ENCODE data around the gene PTPRD.

DNA sequence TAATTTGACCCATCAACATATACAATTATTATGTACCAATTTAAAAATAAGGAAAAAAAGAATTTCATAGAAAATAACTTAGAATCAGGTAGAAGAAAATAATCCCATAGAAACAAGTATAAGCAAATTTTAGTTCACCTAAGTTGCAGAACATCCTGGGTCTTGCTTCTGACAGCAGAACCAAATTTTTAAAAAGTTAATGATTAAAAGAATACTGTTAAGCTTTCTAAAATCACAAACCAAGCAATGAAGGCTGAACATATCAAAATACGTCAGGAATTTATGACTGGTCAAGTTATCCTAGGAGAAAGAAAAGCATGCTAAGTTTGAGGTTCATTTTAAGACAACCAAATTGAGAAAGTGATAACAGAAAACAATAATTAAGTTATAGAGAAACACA, 650.9 kb downstream of the PTPRD start:
- no peak for TF ChIP-seq EZH2 (IDR thresholded peaks at IDR 0.05; ENCODE audit: borderline replicate concordance, insufficient read depth, low read depth, low read length, poor library complexity, severe bottlenecking)
- TF ChIP-seq, protein P1, sequence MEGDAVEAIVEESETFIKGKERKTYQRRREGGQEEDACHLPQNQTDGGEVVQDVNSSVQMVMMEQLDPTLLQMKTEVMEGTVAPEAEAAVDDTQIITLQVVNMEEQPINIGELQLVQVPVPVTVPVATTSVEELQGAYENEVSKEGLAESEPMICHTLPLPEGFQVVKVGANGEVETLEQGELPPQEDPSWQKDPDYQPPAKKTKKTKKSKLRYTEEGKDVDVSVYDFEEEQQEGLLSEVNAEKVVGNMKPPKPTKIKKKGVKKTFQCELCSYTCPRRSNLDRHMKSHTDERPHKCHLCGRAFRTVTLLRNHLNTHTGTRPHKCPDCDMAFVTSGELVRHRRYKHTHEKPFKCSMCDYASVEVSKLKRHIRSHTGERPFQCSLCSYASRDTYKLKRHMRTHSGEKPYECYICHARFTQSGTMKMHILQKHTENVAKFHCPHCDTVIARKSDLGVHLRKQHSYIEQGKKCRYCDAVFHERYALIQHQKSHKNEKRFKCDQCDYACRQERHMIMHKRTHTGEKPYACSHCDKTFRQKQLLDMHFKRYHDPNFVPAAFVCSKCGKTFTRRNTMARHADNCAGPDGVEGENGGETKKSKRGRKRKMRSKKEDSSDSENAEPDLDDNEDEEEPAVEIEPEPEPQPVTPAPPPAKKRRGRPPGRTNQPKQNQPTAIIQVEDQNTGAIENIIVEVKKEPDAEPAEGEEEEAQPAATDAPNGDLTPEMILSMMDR (IDR thresholded peaks at IDR 0.05) = no peak

All from B cell (primary cell).